ENCODE measurements around the gene OPCML. TPM values are rescaled to one million over a fixed set of nuclear protein-coding genes. Genes with fewer than 3 reads are reported as not detected.

OPCML gene
- total RNA-seq, 4 donors from 2014 or later = 0.06 to 0.83 (median 0.24) TPM

GRCh38 chr11:132712466-132712865 is 819.8 kb downstream of the OPCML start:
- Histone ChIP-seq H3K27ac (replicated peaks in 1 of 4) (no peak overlapping the region), H3K9me3 (no peaks in the 10 kb centered on the region), H3K4me1 (no peaks in the 10 kb centered on the region), H3K36me3 (no peaks in the 10 kb centered on the region), H3K27me3 (peaks cover 0 to 6% (median 0%) of the 10 kb centered on the region in 4 donors), H3K4me3 (no peak overlapping the region)
- WGBS = 62% methylated on average over 15 of the region's 15 CpGs
- TF ChIP-seq POLR2A (IDR thresholded peaks at IDR 0.05; ENCODE audit: low read depth) (no peak), EP300 (IDR thresholded peaks at IDR 0.05) (no peak), CTCF (IDR thresholded peaks at IDR 0.05) (no peak), POLR2AphosphoS5 (IDR thresholded peaks at IDR 0.05) (no peak)
- no peak for DNase-seq (ENCODE audit: extremely low spot score)
- intact Hi-C loops (cut with DNase I) = no loop called here

- intact Hi-C loops (cut with DNase I) = no loop called here
- Histone ChIP-seq H3K27ac (replicated peaks in 1 of 4) (no peak overlapping the region), H3K4me1 (no peaks in the 10 kb centered on the region), H3K4me3 (no peak overlapping the region), H3K36me3 (no peaks in the 10 kb centered on the region), H3K9me3 (peaks cover 0 to 26% (median 10%) of the 10 kb centered on the region in 4 donors), H3K27me3 (no peaks in the 10 kb centered on the region)
- no peak for DNase-seq (ENCODE audit: extremely low spot score)
- 68% methylated on average over 5 of the region's 5 CpGs for WGBS
- no peak for TF ChIP-seq POLR2AphosphoS5 (IDR thresholded peaks at IDR 0.05)
- no peak for TF ChIP-seq EP300 (IDR thresholded peaks at IDR 0.05)
- TF ChIP-seq CTCF (IDR thresholded peaks at IDR 0.05) = no peak
- no peak for TF ChIP-seq POLR2A (IDR thresholded peaks at IDR 0.05; ENCODE audit: low read depth)
These were observed 827.4 kb downstream of the OPCML start for GRCh38 chr11:132704781-132705375.

- 69% methylated on average over 1 of the region's 1 CpG for WGBS
- H3K9me3 ChIP-seq = no peaks in the 10 kb centered on the region
- no peaks in the 10 kb centered on the region for H3K36me3 ChIP-seq
- intact Hi-C loops (cut with DNase I) = no loop called here
- H3K4me1 ChIP-seq = no peaks in the 10 kb centered on the region
- no peaks in the 10 kb centered on the region for H3K27me3 ChIP-seq
- DNase-seq (ENCODE audit: extremely low spot score) = no peak
- no peak overlapping the region for H3K27ac ChIP-seq (replicated peaks in 1 of 4)
- TF ChIP-seq POLR2AphosphoS5 (IDR thresholded peaks at IDR 0.05) = no peak
- TF ChIP-seq EP300 (IDR thresholded peaks at IDR 0.05) = no peak
- no peak for TF ChIP-seq CTCF (IDR thresholded peaks at IDR 0.05)
- no peak for TF ChIP-seq POLR2A (IDR thresholded peaks at IDR 0.05; ENCODE audit: low read depth)
- H3K4me3 ChIP-seq = no peak overlapping the region
These were observed 839.4 kb downstream of the OPCML start for GRCh38 chr11:132692891-132693290.

GRCh38 chr11:132691848-132692550 is 840.3 kb downstream of the OPCML start:
- intact Hi-C loops (cut with DNase I) = no loop called here
- TF ChIP-seq POLR2A (IDR thresholded peaks at IDR 0.05; ENCODE audit: low read depth) = no peak
- no peak for TF ChIP-seq EP300 (IDR thresholded peaks at IDR 0.05)
- TF ChIP-seq CTCF (IDR thresholded peaks at IDR 0.05) = no peak
- no peak for TF ChIP-seq POLR2AphosphoS5 (IDR thresholded peaks at IDR 0.05)
- no peaks in the 10 kb centered on the region for H3K36me3 ChIP-seq
- WGBS = 79% methylated on average over 6 of the region's 6 CpGs
- H3K27me3 ChIP-seq = no peaks in the 10 kb centered on the region
- no peak overlapping the region for H3K4me3 ChIP-seq
- no peak for DNase-seq (ENCODE audit: extremely low spot score)
- no peaks in the 10 kb centered on the region for H3K9me3 ChIP-seq
- no peaks in the 10 kb centered on the region for H3K4me1 ChIP-seq
- H3K27ac ChIP-seq (replicated peaks in 1 of 4) = no peak overlapping the region

Measured in esophagus muscularis mucosa (tissue), 4 donors.